Type B pancreatic cell (in vitro differentiated cells): ENCODE data around the gene NUP188. TPM values are rescaled to one million over a fixed set of nuclear protein-coding genes. Genes with fewer than 3 reads are reported as not detected.

Experiments
- DNase-seq: peaks from one replicate; pipeline ENCODE4 v3.0.0; 2021; ENCODE audit warnings: mixed read lengths; ENCODE audit not compliant: unreplicated experiment; ENCODE audit errors: extremely low spot score
- H3K27ac Mint-ChIP-seq: 2 replicates; pipeline ENCODE4 v1.8.0; 2021; ENCODE audit warnings: mild to moderate bottlenecking, mixed read lengths
- H3K27me3 Mint-ChIP-seq: 2 replicates; pipeline ENCODE4 v1.8.0; 2021; ENCODE audit warnings: mixed read lengths
- H3K36me3 Mint-ChIP-seq: 2 replicates; pipeline ENCODE4 v1.8.0; 2021; ENCODE audit warnings: mixed read lengths
- H3K4me1 Mint-ChIP-seq: one replicate; pipeline ENCODE4 v1.8.0; 2021; ENCODE audit warnings: mixed read lengths; ENCODE audit not compliant: unreplicated experiment
- H3K4me3 Mint-ChIP-seq: 2 replicates; pipeline ENCODE4 v1.8.0; 2021; ENCODE audit warnings: mild to moderate bottlenecking, mixed read lengths
- H3K9me3 Mint-ChIP-seq: 2 replicates; pipeline ENCODE4 v1.8.0; 2021; ENCODE audit warnings: mixed read lengths
- total RNA-seq: library from RNA; stranded (reverse); gene quantifications from 2 replicates; pipeline ENCODE4 v1.2.1, GENCODE V29; 2021; ENCODE audit warnings: low replicate concordance
- TF ChIP-seq, protein P1 (sequence below): fragments of 200-600 bp; sonication (generic); conservative IDR thresholded peaks from 2 replicates; pipeline ENCODE4 v1.5.0; 2021; ENCODE audit warnings: antibody characterized with exemption, mild to moderate bottlenecking

Gene NUP188
- total RNA-seq, 1 donor from 2014 or later: 63.7 TPM

DNA sequence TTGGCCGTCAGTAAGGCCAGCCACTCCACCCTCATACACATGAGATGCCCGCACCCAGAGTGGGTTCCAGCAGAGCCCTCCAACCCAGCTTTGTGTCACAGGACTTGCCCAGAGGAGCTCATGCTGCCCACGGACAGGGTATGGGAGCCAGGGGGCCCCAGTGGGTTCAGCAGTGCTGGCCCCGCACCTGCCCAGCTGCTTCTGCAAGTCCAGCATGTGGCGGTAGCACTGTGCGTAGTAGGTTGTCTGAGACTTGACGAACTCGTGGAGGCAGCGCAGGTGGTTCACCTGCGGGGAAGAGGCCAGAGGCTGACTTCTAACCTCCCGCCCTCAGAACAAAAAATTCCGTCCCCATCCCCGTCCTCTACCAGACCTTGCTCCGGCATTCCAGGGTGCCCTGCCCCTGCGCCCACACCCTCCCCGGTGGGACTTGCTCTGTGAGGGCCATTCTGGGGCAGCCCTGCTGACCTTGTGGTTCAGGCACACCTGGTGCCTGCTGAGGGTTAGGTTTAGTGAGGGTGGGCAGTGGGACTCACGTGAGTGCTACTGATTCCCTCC is 62.2 kb downstream of the NUP188 start:
- no peak overlapping the region for H3K4me3 Mint-ChIP-seq
- no peak for DNase-seq
- H3K4me1 Mint-ChIP-seq: no peaks in the 10 kb centered on the region
- H3K27me3 Mint-ChIP-seq: no peaks in the 10 kb centered on the region
- H3K9me3 Mint-ChIP-seq: no peaks in the 10 kb centered on the region
- TF ChIP-seq, protein P1, sequence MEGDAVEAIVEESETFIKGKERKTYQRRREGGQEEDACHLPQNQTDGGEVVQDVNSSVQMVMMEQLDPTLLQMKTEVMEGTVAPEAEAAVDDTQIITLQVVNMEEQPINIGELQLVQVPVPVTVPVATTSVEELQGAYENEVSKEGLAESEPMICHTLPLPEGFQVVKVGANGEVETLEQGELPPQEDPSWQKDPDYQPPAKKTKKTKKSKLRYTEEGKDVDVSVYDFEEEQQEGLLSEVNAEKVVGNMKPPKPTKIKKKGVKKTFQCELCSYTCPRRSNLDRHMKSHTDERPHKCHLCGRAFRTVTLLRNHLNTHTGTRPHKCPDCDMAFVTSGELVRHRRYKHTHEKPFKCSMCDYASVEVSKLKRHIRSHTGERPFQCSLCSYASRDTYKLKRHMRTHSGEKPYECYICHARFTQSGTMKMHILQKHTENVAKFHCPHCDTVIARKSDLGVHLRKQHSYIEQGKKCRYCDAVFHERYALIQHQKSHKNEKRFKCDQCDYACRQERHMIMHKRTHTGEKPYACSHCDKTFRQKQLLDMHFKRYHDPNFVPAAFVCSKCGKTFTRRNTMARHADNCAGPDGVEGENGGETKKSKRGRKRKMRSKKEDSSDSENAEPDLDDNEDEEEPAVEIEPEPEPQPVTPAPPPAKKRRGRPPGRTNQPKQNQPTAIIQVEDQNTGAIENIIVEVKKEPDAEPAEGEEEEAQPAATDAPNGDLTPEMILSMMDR: no peak
- no peak overlapping the region for H3K27ac Mint-ChIP-seq
- no peaks in the 10 kb centered on the region for H3K36me3 Mint-ChIP-seq

- H3K9me3 Mint-ChIP-seq: no peaks in the 10 kb centered on the region
- no peaks in the 10 kb centered on the region for H3K36me3 Mint-ChIP-seq
Measured at GRCh38 chr9:129010267-129010975, 62.9 kb downstream of the NUP188 start.

DNA sequence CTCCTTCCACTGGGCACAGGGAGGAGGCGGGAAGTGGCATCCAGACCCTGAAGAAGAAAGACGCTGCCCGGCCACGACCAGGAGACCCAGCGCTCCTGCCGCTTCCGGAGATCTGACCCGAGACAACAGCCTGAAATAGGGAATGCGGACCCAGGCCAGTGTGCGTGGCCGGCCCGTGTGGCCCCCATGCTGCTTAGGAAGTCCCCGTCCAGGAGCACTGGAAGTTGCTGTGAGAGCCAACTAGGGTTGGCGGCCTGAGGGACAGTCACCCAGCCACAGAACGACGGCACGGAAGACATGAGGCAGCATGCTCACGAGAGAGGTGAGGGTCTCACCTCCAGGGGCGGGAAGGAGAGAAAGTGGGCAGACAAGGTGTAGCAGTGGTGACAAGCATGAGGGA is 63.7 kb downstream of the NUP188 start:
- H3K4me1 Mint-ChIP-seq: no peaks in the 10 kb centered on the region
- H3K27ac Mint-ChIP-seq: no peak overlapping the region
- TF ChIP-seq, protein P1: no peak
- H3K27me3 Mint-ChIP-seq: no peaks in the 10 kb centered on the region
- no peak for DNase-seq
- no peaks in the 10 kb centered on the region for H3K9me3 Mint-ChIP-seq
- no peak overlapping the region for H3K4me3 Mint-ChIP-seq
- peaks cover 4% of the 10 kb centered on the region for H3K36me3 Mint-ChIP-seq

More at GRCh38 chr9:129010267-129010975, 62.9 kb downstream of the NUP188 start:
- Mint-ChIP-seq H3K4me3 (no peak overlapping the region), H3K4me1 (no peaks in the 10 kb centered on the region), H3K27ac (no peak overlapping the region), H3K27me3 (no peaks in the 10 kb centered on the region)
- TF ChIP-seq, protein P1: no peak
- DNase-seq: no peak

DNA sequence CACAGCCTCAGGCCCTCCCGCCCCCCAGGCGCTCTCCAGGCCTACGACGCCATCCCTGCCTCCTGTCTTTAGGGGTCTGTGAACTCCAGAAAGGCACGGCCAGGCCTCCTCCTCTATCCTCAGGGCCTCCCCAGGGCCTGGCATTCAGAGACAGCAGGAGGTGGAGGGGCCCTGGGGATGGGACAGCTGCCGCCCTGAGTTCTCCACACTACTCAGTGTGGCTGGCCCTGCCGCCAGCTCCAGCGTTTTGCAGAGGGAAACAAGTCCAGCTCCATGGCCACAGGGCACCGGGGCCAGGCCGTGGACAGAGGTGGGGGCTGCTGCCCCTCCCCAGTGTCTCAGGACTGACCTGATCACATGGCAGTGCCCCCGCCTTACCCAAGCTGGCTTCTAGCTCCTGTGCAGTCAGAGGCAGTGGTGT is 64.3 kb downstream of the NUP188 start:
- DNase-seq: no peak
- Mint-ChIP-seq H3K36me3 (peaks cover 4% of the 10 kb centered on the region), H3K9me3 (no peaks in the 10 kb centered on the region), H3K27ac (no peak overlapping the region), H3K27me3 (no peaks in the 10 kb centered on the region), H3K4me3 (no peak overlapping the region), H3K4me1 (no peaks in the 10 kb centered on the region)
- TF ChIP-seq, protein P1: no peak

DNA sequence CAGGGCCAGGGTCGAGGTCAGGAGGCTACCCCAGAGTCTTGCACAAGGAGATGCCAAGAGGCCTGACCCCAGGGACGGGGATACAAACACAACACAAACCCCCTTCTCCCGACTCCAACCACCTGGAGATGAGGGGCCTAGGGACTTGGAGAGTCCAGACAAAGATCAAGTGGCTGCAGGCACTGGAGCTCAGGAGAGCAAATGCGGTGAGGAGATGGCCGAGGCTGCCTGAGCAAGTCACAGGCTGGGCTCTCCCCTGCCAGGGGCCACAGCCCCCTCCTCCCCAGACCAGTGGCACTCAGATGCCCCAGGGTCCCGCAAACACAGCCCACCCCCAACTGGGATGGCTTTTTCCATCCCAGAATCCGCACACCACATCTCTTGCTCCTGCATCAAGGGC is 64.8 kb downstream of the NUP188 start:
- Mint-ChIP-seq H3K36me3 (peaks cover 4% of the 10 kb centered on the region), H3K9me3 (no peaks in the 10 kb centered on the region), H3K4me1 (no peaks in the 10 kb centered on the region), H3K27ac (no peak overlapping the region), H3K4me3 (no peak overlapping the region), H3K27me3 (no peaks in the 10 kb centered on the region)
- TF ChIP-seq, protein P1: no peak
- DNase-seq: no peak
